WTC11 (cell line): ENCODE results near the gene TEX11. TPM values are rescaled to one million over a fixed set of nuclear protein-coding genes. Genes with fewer than 3 reads are reported as not detected.

ENCODE experiments used
- ATAC-seq: fragments of 200-7000 bp; cut with Tn5 transposase; 2 replicates; pipeline ENCODE4 v1.10.0; 2021; ENCODE audit warnings: mild to moderate bottlenecking, moderate library complexity
- CTCF ChIA-PET: fragments of 300-600 bp; sonication (Branson Sonifier 250); formaldehyde crosslinking; loops from one replicate; lab custom pipeline; 2021; ENCODE audit warnings: antibody characterized with exemption; lab: Charles Lee
- POLR2A ChIA-PET: fragments of 350-600 bp; sonication (Branson Sonifier 250); formaldehyde crosslinking; loops from one replicate; lab custom pipeline; 2021; ENCODE audit warnings: antibody characterized with exemption; lab: Charles Lee
- DNase-seq: peaks from one replicate; pipeline ENCODE4 v3.0.0; 2021; ENCODE audit warnings: low spot score
- H3K27ac Mint-ChIP-seq: 2 replicates; pipeline ENCODE4 v1.8.0; 2021; ENCODE audit warnings: mixed read lengths
- H3K27me3 Mint-ChIP-seq: 2 replicates; pipeline ENCODE4 v1.8.0; 2021; ENCODE audit warnings: low read depth, mild to moderate bottlenecking, moderate library complexity, mixed read lengths
- H3K36me3 Mint-ChIP-seq: 2 replicates; pipeline ENCODE4 v1.8.0; 2021; ENCODE audit warnings: mixed read lengths
- H3K4me1 Mint-ChIP-seq: 2 replicates; pipeline ENCODE4 v1.8.0; 2022; ENCODE audit warnings: mixed read lengths
- H3K4me3 Mint-ChIP-seq: 2 replicates; pipeline ENCODE4 v1.8.0; 2021; ENCODE audit warnings: mild to moderate bottlenecking, moderate library complexity, mixed read lengths
- H3K9me3 Mint-ChIP-seq: 2 replicates; pipeline ENCODE4 v1.8.0; 2021; ENCODE audit warnings: mixed read lengths
- CBFB ChIP-seq: sonication (generic); formaldehyde crosslinking; IDR thresholded peaks from 2 replicates; pipeline ENCODE4 v1.8.1; 2022; ENCODE audit warnings: mild to moderate bottlenecking, low read depth, missing genetic modification reagents
- EMX1 ChIP-seq: fragments of 250-450 bp; sonication (Bioruptor Pico); IDR thresholded peaks from 2 replicates; pipeline ENCODE4 v1.8.0; 2021; ENCODE audit warnings: mild to moderate bottlenecking
- FOXJ3 ChIP-seq: sonication (generic); formaldehyde crosslinking; IDR thresholded peaks from 2 replicates; pipeline ENCODE4 v1.9.0; 2021; ENCODE audit warnings: missing genetic modification reagents, mild to moderate bottlenecking, borderline replicate concordance
- JAZF1 ChIP-seq: fragments of 250-450 bp; sonication (Bioruptor Pico); IDR thresholded peaks from 2 replicates; pipeline ENCODE4 v1.9.0; 2021; ENCODE audit warnings: moderate library complexity, mild to moderate bottlenecking, inconsistent platforms
- NR1H2 ChIP-seq: sonication (generic); formaldehyde crosslinking; IDR thresholded peaks from 2 replicates; pipeline ENCODE4 v1.9.0; 2021; ENCODE audit warnings: mild to moderate bottlenecking, moderate library complexity, missing genetic modification reagents
- OVOL2 ChIP-seq: fragments of 250-450 bp; sonication (Bioruptor Pico); IDR thresholded peaks from 2 replicates; pipeline ENCODE4 v1.9.0; 2021; ENCODE audit warnings: mild to moderate bottlenecking, borderline replicate concordance
- TCF7 ChIP-seq: sonication (generic); formaldehyde crosslinking; IDR thresholded peaks from 2 replicates; pipeline ENCODE4 v1.8.0; 2022; ENCODE audit warnings: mild to moderate bottlenecking, low read depth, missing genetic modification reagents, moderate library complexity
- ZNF138 ChIP-seq: sonication (generic); formaldehyde crosslinking; conservative IDR thresholded peaks from 2 replicates; pipeline ENCODE4 v1.8.1; 2022; ENCODE audit warnings: mild to moderate bottlenecking, moderate library complexity, missing genetic modification reagents
- ZNF263 ChIP-seq: sonication (generic); formaldehyde crosslinking; IDR thresholded peaks from 2 replicates; pipeline ENCODE4 v1.8.1; 2022; ENCODE audit warnings: low read depth, mild to moderate bottlenecking, moderate library complexity, missing genetic modification reagents
- total RNA-seq: library from RNA; stranded (reverse); gene quantifications from 3 replicates; pipeline ENCODE4 v1.2.3, GENCODE V29; 2021
- TF ChIP-seq, protein P1 (sequence below): sonication (generic); formaldehyde crosslinking; IDR thresholded peaks from 2 replicates; pipeline ENCODE4 v1.8.1; 2022; ENCODE audit warnings: low read depth, missing genetic modification reagents, borderline replicate concordance
- TF ChIP-seq, protein P2 (sequence below): sonication (generic); formaldehyde crosslinking; conservative IDR thresholded peaks from 2 replicates; pipeline ENCODE4 v1.8.1; 2022; ENCODE audit warnings: mild to moderate bottlenecking, missing genetic modification reagents
- TF ChIP-seq, protein P3 (sequence below): sonication (generic); formaldehyde crosslinking; IDR thresholded peaks from 2 replicates; pipeline ENCODE4 v1.8.1; 2023; ENCODE audit warnings: mild to moderate bottlenecking, missing genetic modification reagents, borderline replicate concordance
- TF ChIP-seq, protein P4 (sequence below): sonication (generic); formaldehyde crosslinking; IDR thresholded peaks from 2 replicates; pipeline ENCODE4 v1.8.0; 2022; ENCODE audit warnings: missing genetic modification reagents
- TF ChIP-seq, protein P5 (sequence below): fragments of 250-450 bp; sonication (Bioruptor Pico); IDR thresholded peaks from 2 replicates; pipeline ENCODE4 v1.9.0; 2021; ENCODE audit warnings: mild to moderate bottlenecking
- TF ChIP-seq, protein P6 (sequence below): sonication (generic); formaldehyde crosslinking; IDR thresholded peaks from 2 replicates; pipeline ENCODE4 v1.8.1; 2023; ENCODE audit warnings: mild to moderate bottlenecking, moderate library complexity, missing genetic modification reagents

The TEX11 gene
- total RNA-seq, 1 experiment from 2014 or later, result 0.31 TPM

DNA sequence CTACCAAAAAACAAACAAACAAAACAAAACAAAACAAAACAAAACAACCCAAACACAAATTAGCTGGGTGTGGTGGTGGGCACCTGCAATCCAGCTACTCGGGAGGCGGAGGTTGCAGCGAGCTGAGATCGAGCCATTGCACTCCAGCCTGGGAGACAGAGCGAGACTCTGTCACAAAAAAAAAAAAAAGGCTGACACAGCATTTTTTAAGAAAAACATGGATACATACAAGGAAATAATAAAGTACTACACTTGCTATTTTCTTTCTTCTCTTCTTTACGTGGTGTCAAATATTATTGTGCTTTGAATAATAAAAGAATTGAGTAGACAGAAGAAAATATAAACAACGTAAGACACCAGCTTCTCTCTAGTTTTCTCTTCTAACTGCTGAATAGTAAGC, 73.9 kb downstream of the TEX11 start:
- Mint-ChIP-seq H3K27ac (no peak overlapping the region), H3K36me3 (peaks cover 5% of the 10 kb centered on the region), H3K4me1 (peaks cover 6% of the 10 kb centered on the region; the same call in 1 of the 2 replicates), H3K9me3 (peaks cover 12% of the 10 kb centered on the region), H3K27me3 (no peaks in the 10 kb centered on the region)
- CTCF ChIA-PET, result no interaction called here
- ATAC-seq, result no peak
- no peak for DNase-seq
- TF ChIP-seq, protein P1, sequence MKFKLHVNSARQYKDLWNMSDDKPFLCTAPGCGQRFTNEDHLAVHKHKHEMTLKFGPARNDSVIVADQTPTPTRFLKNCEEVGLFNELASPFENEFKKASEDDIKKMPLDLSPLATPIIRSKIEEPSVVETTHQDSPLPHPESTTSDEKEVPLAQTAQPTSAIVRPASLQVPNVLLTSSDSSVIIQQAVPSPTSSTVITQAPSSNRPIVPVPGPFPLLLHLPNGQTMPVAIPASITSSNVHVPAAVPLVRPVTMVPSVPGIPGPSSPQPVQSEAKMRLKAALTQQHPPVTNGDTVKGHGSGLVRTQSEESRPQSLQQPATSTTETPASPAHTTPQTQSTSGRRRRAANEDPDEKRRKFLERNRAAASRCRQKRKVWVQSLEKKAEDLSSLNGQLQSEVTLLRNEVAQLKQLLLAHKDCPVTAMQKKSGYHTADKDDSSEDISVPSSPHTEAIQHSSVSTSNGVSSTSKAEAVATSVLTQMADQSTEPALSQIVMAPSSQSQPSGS (CRISPR knock-in tag), result no peak
- no peak for TF ChIP-seq ZNF138
- TF ChIP-seq, protein P2, sequence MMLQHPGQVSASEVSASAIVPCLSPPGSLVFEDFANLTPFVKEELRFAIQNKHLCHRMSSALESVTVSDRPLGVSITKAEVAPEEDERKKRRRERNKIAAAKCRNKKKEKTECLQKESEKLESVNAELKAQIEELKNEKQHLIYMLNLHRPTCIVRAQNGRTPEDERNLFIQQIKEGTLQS (CRISPR knock-in tag), result no peak
- TF ChIP-seq, protein P3, sequence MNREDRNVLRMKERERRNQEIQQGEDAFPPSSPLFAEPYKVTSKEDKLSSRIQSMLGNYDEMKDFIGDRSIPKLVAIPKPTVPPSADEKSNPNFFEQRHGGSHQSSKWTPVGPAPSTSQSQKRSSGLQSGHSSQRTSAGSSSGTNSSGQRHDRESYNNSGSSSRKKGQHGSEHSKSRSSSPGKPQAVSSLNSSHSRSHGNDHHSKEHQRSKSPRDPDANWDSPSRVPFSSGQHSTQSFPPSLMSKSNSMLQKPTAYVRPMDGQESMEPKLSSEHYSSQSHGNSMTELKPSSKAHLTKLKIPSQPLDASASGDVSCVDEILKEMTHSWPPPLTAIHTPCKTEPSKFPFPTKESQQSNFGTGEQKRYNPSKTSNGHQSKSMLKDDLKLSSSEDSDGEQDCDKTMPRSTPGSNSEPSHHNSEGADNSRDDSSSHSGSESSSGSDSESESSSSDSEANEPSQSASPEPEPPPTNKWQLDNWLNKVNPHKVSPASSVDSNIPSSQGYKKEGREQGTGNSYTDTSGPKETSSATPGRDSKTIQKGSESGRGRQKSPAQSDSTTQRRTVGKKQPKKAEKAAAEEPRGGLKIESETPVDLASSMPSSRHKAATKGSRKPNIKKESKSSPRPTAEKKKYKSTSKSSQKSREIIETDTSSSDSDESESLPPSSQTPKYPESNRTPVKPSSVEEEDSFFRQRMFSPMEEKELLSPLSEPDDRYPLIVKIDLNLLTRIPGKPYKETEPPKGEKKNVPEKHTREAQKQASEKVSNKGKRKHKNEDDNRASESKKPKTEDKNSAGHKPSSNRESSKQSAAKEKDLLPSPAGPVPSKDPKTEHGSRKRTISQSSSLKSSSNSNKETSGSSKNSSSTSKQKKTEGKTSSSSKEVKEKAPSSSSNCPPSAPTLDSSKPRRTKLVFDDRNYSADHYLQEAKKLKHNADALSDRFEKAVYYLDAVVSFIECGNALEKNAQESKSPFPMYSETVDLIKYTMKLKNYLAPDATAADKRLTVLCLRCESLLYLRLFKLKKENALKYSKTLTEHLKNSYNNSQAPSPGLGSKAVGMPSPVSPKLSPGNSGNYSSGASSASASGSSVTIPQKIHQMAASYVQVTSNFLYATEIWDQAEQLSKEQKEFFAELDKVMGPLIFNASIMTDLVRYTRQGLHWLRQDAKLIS (CRISPR knock-in tag), result no peak
- TF ChIP-seq, protein P4, sequence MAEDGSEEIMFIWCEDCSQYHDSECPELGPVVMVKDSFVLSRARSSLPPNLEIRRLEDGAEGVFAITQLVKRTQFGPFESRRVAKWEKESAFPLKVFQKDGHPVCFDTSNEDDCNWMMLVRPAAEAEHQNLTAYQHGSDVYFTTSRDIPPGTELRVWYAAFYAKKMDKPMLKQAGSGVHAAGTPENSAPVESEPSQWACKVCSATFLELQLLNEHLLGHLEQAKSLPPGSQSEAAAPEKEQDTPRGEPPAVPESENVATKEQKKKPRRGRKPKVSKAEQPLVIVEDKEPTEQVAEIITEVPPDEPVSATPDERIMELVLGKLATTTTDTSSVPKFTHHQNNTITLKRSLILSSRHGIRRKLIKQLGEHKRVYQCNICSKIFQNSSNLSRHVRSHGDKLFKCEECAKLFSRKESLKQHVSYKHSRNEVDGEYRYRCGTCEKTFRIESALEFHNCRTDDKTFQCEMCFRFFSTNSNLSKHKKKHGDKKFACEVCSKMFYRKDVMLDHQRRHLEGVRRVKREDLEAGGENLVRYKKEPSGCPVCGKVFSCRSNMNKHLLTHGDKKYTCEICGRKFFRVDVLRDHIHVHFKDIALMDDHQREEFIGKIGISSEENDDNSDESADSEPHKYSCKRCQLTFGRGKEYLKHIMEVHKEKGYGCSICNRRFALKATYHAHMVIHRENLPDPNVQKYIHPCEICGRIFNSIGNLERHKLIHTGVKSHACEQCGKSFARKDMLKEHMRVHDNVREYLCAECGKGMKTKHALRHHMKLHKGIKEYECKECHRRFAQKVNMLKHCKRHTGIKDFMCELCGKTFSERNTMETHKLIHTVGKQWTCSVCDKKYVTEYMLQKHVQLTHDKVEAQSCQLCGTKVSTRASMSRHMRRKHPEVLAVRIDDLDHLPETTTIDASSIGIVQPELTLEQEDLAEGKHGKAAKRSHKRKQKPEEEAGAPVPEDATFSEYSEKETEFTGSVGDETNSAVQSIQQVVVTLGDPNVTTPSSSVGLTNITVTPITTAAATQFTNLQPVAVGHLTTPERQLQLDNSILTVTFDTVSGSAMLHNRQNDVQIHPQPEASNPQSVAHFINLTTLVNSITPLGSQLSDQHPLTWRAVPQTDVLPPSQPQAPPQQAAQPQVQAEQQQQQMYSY (CRISPR knock-in tag), result no peak
- TF ChIP-seq, all 79 proteins: peak for 0
- POLR2A ChIA-PET, result interaction anchor here (0.7 kb wide), 1 partner anchor 17 kb away, joined by 3 read pairs; no protein-coding TSS in a partner anchor
- no peak overlapping the region for H3K4me3 Mint-ChIP-seq

DNA sequence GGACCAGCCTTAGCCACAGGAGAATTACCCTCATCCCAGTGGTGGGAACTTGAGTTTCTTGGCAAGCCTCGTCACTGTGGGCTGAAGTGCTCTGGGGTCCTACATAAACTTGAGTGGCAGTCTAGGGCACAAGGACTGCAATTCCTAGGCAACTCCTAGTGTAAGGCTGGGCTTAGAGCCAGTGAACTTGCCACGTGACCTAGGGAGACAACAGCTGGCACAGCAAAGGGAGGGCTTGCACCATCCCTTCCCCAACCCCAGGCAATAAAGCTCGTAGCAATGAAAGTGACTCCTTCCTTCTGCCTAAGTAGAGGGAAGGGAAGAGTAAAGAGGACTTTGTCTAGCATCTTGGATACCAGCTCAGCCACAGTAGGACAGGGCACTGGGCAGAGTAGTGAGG, 81.8 kb downstream of the TEX11 start:
- no peaks in the 10 kb centered on the region for H3K9me3 Mint-ChIP-seq
- no peak overlapping the region for H3K4me3 Mint-ChIP-seq
- DNase-seq (no peak), ATAC-seq (no peak)
- H3K27ac Mint-ChIP-seq, result no peak overlapping the region
- ChIA-PET CTCF (no interaction called here), POLR2A (no interaction called here)
- peaks cover 8% of the 10 kb centered on the region for H3K4me1 Mint-ChIP-seq
- H3K27me3 Mint-ChIP-seq, result no peaks in the 10 kb centered on the region; the same call in 1 of the 2 replicates
- H3K36me3 Mint-ChIP-seq, result no peaks in the 10 kb centered on the region
- TF ChIP-seq EMX1 (CRISPR knock-in tag) (no peak), TCF7 (CRISPR knock-in tag) (no peak), FOXJ3 (CRISPR knock-in tag) (no peak), OVOL2 (CRISPR knock-in tag) (no peak), CBFB (CRISPR knock-in tag) (no peak), JAZF1 (CRISPR knock-in tag) (no peak), NR1H2 (CRISPR knock-in tag) (no peak), ZNF263 (CRISPR knock-in tag) (no peak)
- TF ChIP-seq, protein P5, sequence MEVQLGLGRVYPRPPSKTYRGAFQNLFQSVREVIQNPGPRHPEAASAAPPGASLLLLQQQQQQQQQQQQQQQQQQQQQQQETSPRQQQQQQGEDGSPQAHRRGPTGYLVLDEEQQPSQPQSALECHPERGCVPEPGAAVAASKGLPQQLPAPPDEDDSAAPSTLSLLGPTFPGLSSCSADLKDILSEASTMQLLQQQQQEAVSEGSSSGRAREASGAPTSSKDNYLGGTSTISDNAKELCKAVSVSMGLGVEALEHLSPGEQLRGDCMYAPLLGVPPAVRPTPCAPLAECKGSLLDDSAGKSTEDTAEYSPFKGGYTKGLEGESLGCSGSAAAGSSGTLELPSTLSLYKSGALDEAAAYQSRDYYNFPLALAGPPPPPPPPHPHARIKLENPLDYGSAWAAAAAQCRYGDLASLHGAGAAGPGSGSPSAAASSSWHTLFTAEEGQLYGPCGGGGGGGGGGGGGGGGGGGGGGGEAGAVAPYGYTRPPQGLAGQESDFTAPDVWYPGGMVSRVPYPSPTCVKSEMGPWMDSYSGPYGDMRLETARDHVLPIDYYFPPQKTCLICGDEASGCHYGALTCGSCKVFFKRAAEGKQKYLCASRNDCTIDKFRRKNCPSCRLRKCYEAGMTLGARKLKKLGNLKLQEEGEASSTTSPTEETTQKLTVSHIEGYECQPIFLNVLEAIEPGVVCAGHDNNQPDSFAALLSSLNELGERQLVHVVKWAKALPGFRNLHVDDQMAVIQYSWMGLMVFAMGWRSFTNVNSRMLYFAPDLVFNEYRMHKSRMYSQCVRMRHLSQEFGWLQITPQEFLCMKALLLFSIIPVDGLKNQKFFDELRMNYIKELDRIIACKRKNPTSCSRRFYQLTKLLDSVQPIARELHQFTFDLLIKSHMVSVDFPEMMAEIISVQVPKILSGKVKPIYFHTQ (CRISPR knock-in tag), result no peak
- TF ChIP-seq, protein P6, sequence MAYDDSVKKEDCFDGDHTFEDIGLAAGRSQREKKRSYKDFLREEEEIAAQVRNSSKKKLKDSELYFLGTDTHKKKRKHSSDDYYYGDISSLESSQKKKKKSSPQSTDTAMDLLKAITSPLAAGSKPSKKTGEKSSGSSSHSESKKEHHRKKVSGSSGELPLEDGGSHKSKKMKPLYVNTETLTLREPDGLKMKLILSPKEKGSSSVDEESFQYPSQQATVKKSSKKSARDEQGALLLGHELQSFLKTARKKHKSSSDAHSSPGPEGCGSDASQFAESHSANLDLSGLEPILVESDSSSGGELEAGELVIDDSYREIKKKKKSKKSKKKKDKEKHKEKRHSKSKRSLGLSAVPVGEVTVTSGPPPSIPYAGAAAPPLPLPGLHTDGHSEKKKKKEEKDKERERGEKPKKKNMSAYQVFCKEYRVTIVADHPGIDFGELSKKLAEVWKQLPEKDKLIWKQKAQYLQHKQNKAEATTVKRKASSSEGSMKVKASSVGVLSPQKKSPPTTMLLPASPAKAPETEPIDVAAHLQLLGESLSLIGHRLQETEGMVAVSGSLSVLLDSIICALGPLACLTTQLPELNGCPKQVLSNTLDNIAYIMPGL (CRISPR knock-in tag), result no peak
- TF ChIP-seq, protein P3 (CRISPR knock-in tag), result no peak
